NK-92 (cell line): ENCODE data around the gene FIGN.

ENCODE experiments used
- DNase-seq: peaks from one replicate; lab custom pipeline; 2025; ENCODE audit not compliant: unreplicated experiment; lab: John Stamatoyannopoulos, UW

The FIGN gene

GRCh38 chr2:163617517-163617916 is 118.3 kb downstream of the FIGN start:
- DNase-seq: no peak

- no peak for DNase-seq
Measured at GRCh38 chr2:163613266-163613731, 122.5 kb downstream of the FIGN start.

GRCh38 chr2:163612332-163612731 is 123.5 kb downstream of the FIGN start:
- no peak for DNase-seq

- no peak for DNase-seq
Measured at GRCh38 chr2:163611557-163611906, 124.3 kb downstream of the FIGN start.

GRCh38 chr2:163610817-163611556 is 124.8 kb downstream of the FIGN start:
- DNase-seq: no peak

GRCh38 chr2:163607630-163608029 is 128.2 kb downstream of the FIGN start:
- no peak for DNase-seq

GRCh38 chr2:163606878-163607277 is 128.9 kb downstream of the FIGN start:
- DNase-seq: no peak

- no peak for DNase-seq
Measured at GRCh38 chr2:163605779-163606178, 130.0 kb downstream of the FIGN start.

GRCh38 chr2:163604941-163605555 is 130.8 kb downstream of the FIGN start:
- no peak for DNase-seq

- no peak for DNase-seq
Measured at GRCh38 chr2:163602196-163602595, 133.6 kb downstream of the FIGN start.

- DNase-seq: no peak
Measured at GRCh38 chr2:163601377-163601776, 134.4 kb downstream of the FIGN start.

GRCh38 chr2:163600801-163601200 is 135.0 kb downstream of the FIGN start:
- no peak for DNase-seq

- no peak for DNase-seq
Measured at GRCh38 chr2:163595028-163595427, 140.8 kb downstream of the FIGN start.

- DNase-seq: no peak
Measured at GRCh38 chr2:163594497-163594896, 141.3 kb downstream of the FIGN start.

- no peak for DNase-seq
Measured at GRCh38 chr2:163593982-163594381, 141.8 kb downstream of the FIGN start.

GRCh38 chr2:163592954-163593622 is 142.7 kb downstream of the FIGN start:
- no peak for DNase-seq

- DNase-seq: no peak
Measured at GRCh38 chr2:163591461-163591860, 144.3 kb downstream of the FIGN start.

- DNase-seq: no peak
Measured at GRCh38 chr2:163580757-163581156, 155.1 kb downstream of the FIGN start.

GRCh38 chr2:163574309-163574708 is 161.5 kb downstream of the FIGN start:
- DNase-seq: no peak

- DNase-seq: no peak
Measured at GRCh38 chr2:163573652-163574051, 162.2 kb downstream of the FIGN start.

GRCh38 chr2:163572850-163573249 is 163.0 kb downstream of the FIGN start:
- no peak for DNase-seq

- no peak for DNase-seq
Measured at GRCh38 chr2:163571423-163572102, 164.2 kb downstream of the FIGN start.
